SK-N-SH treated with all-trans-retinoic acid at 6 μM for 48 hours (cell line): ENCODE results near the gene PRR11.

Experiments used
- ATAC-seq: fragments of 200-7000 bp; cut with Tn5 transposase; 3 replicates; pipeline ENCODE4 v1.9.1; 2020; ENCODE audit warnings: mild to moderate bottlenecking, moderate library complexity
- ARNTL ChIP-seq: fragments of 450-650 bp; formaldehyde crosslinking; IDR thresholded peaks from 2 replicates; pipeline ENCODE4 v1.5.0; 2020; ENCODE audit warnings: low read depth, mild to moderate bottlenecking, moderate library complexity, borderline replicate concordance
- BACH2 ChIP-seq: fragments of 250-450 bp; sonication (Bioruptor Pico); IDR thresholded peaks from 2 replicates; pipeline ENCODE4 v1.9.0; 2021; ENCODE audit warnings: mild to moderate bottlenecking, borderline replicate concordance
- CSDC2 ChIP-seq: fragments of 250-450 bp; sonication (Bioruptor Pico); IDR thresholded peaks from 2 replicates; pipeline ENCODE4 v1.5.0; 2020; ENCODE audit warnings: mild to moderate bottlenecking, moderate library complexity
- CSRNP3 ChIP-seq: fragments of 250-450 bp; sonication (Bioruptor Pico); IDR thresholded peaks from 2 replicates; pipeline ENCODE4 v1.5.1; 2021; ENCODE audit warnings: mild to moderate bottlenecking, moderate library complexity
- ESRRG ChIP-seq: fragments of 250-450 bp; sonication (Bioruptor Pico); IDR thresholded peaks from 2 replicates; pipeline ENCODE4 v1.6.1; 2021; ENCODE audit warnings: mild to moderate bottlenecking
- GLIS3 ChIP-seq: fragments of 250-450 bp; sonication (Bioruptor Pico); IDR thresholded peaks from 2 replicates; pipeline ENCODE4 v1.5.0; 2020; ENCODE audit warnings: mild to moderate bottlenecking, moderate library complexity
- ISL1 ChIP-seq: fragments of 250-450 bp; sonication (Bioruptor Pico); IDR thresholded peaks from 2 replicates; pipeline ENCODE4 v2.1.2; 2022; ENCODE audit warnings: mild to moderate bottlenecking, moderate library complexity
- OSR1 ChIP-seq: fragments of 250-450 bp; sonication (Bioruptor Pico); IDR thresholded peaks from 2 replicates; pipeline ENCODE4 v1.8.0; 2022; ENCODE audit warnings: moderate library complexity, mild to moderate bottlenecking, inconsistent platforms
- PATZ1 ChIP-seq: fragments of 250-450 bp; sonication (Bioruptor Pico); IDR thresholded peaks from 2 replicates; pipeline ENCODE4 v1.8.0; 2020; ENCODE audit warnings: mild to moderate bottlenecking, moderate library complexity, borderline replicate concordance
- POU6F1 ChIP-seq: fragments of 250-450 bp; sonication (Bioruptor Pico); IDR thresholded peaks from 2 replicates; pipeline ENCODE4 v1.8.0; 2021; ENCODE audit warnings: low read depth, mild to moderate bottlenecking, moderate library complexity, borderline replicate concordance
- PPARA ChIP-seq: fragments of 250-450 bp; sonication (Bioruptor Pico); IDR thresholded peaks from 2 replicates; pipeline ENCODE4 v1.5.0; 2020; ENCODE audit warnings: mild to moderate bottlenecking, borderline replicate concordance
- TCF4 ChIP-seq: fragments of 250-450 bp; sonication (Bioruptor Pico); IDR thresholded peaks from 2 replicates; pipeline ENCODE4 v1.8.0; 2021; ENCODE audit warnings: mild to moderate bottlenecking, moderate library complexity, borderline replicate concordance
- TOX ChIP-seq: fragments of 250-450 bp; sonication (Bioruptor Pico); IDR thresholded peaks from 2 replicates; pipeline ENCODE4 v1.8.0; 2021; ENCODE audit warnings: mild to moderate bottlenecking, moderate library complexity, borderline replicate concordance
- TSHZ2 ChIP-seq: fragments of 250-450 bp; sonication (Bioruptor Pico); IDR thresholded peaks from 2 replicates; pipeline ENCODE4 v1.5.0; 2020; ENCODE audit warnings: mild to moderate bottlenecking, moderate library complexity
- ZC3H10 ChIP-seq: fragments of 250-450 bp; sonication (Bioruptor Pico); IDR thresholded peaks from 2 replicates; pipeline ENCODE4 v1.5.1; 2021; ENCODE audit warnings: mild to moderate bottlenecking, moderate library complexity
- ZFP3 ChIP-seq: fragments of 250-450 bp; sonication (Bioruptor Pico); IDR thresholded peaks from 2 replicates; pipeline ENCODE4 v1.5.0; 2020; ENCODE audit warnings: mild to moderate bottlenecking, moderate library complexity
- ZFP30 ChIP-seq: fragments of 450-650 bp; formaldehyde crosslinking; IDR thresholded peaks from 2 replicates; pipeline ENCODE4 v1.5.0; 2022; ENCODE audit warnings: mild to moderate bottlenecking, moderate library complexity
- ZNF565 ChIP-seq: fragments of 450-650 bp; formaldehyde crosslinking; conservative IDR thresholded peaks from 2 replicates; pipeline ENCODE4 v1.5.0; 2020; ENCODE audit warnings: low read depth, mild to moderate bottlenecking, moderate library complexity
- ZNF70 ChIP-seq: fragments of 450-650 bp; formaldehyde crosslinking; IDR thresholded peaks from 2 replicates; pipeline ENCODE4 v1.5.0; 2020; ENCODE audit warnings: mild to moderate bottlenecking, moderate library complexity
- ZNF8 ChIP-seq: fragments of 450-650 bp; formaldehyde crosslinking; IDR thresholded peaks from 2 replicates; pipeline ENCODE4 v1.5.0; 2020; ENCODE audit warnings: mild to moderate bottlenecking, moderate library complexity

Gene PRR11

DNA sequence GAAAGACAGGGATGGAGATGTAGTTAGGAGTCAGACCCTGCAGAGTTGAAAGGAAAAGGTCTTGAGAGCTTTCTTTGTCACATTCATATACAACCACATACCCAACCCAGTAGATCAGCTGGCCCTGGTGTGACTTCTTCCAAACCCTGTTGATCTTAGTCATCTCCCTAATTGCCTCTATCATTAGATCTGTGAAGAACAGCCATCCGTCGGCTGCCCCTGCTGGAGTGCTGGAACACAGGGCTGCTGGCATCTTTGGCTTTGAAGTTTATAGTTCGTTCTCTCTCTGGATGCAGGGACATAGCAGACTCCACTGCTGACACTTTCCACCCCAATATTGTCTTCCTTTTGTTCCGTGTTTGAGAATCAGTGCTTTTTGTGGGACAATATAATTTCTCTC lies 43.9 kb downstream of the PRR11 start:
- ATAC-seq: no peak

DNA sequence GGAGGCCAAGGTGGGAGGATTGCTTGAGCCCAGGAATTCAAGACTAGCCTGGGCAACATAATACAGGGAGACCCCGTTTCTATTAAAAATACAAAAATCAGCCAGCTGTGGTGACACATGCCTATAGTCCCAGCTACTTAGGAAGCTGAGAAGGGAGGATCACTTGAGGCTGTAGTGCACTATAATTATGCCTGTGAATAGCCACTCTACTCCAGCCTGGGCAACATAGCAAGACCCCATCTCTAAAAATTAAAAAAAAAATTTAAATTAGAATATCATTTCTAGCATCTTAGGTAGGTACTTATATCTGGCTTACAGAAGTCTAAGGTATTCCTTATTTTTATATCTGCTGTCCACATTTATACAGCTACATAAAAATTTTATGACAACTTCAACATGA lies 46.8 kb downstream of the PRR11 start:
- TF ChIP-seq ZFP30 (CRISPR knock-in tag): no peak
- TF ChIP-seq TSHZ2 (CRISPR knock-in tag): no peak
- no peak for TF ChIP-seq ZFP3 (CRISPR knock-in tag)
- no peak for TF ChIP-seq BACH2 (CRISPR knock-in tag)
- TF ChIP-seq OSR1 (CRISPR knock-in tag): no peak
- no peak for TF ChIP-seq CSRNP3 (CRISPR knock-in tag)
- TF ChIP-seq TOX: no peak
- TF ChIP-seq GLIS3 (CRISPR knock-in tag): no peak
- no peak for ATAC-seq

More for the DNA sequence above, 43.9 kb downstream of the PRR11 start:
- TF ChIP-seq ISL1 (no peak), ZNF565 (CRISPR knock-in tag) (no peak), ARNTL (CRISPR knock-in tag) (no peak), ZNF8 (no peak), ZNF70 (CRISPR knock-in tag) (no peak), PATZ1 (CRISPR knock-in tag) (no peak), CSDC2 (CRISPR knock-in tag) (no peak), ESRRG (CRISPR knock-in tag) (no peak), ZFP30 (CRISPR knock-in tag) (no peak), CSRNP3 (CRISPR knock-in tag) (no peak), TSHZ2 (CRISPR knock-in tag) (no peak), TOX (no peak), OSR1 (CRISPR knock-in tag) (no peak), PPARA (CRISPR knock-in tag) (no peak), GLIS3 (CRISPR knock-in tag) (no peak), ZC3H10 (CRISPR knock-in tag) (no peak), ZFP3 (CRISPR knock-in tag) (no peak), POU6F1 (CRISPR knock-in tag) (no peak), TCF4 (CRISPR knock-in tag) (no peak)
- TF ChIP-seq, all 23 proteins: peak for 0
